Activated T-helper 9 cell treated with anti-CD3 and anti-CD28 coated beads, Interleukin-2, amount 50 U/mL, for 16 hours (primary cell): ENCODE measurements around the gene DNAJC5G.
"Not testable (repeated sequence)": the region's sequence is repeated elsewhere in the genome, so short reads cannot be mapped to it uniquely, and the experiment has no call there.

Source experiments
- DNase-seq: peaks from one replicate; pipeline ENCODE4 v3.0.0-alpha.2; 2020; ENCODE audit warnings: low read depth

Gene DNAJC5G

GRCh38 chr2:27255187-27255586, 20.0 kb upstream of the DNAJC5G start:
- DNase-seq: no peak

GRCh38 chr2:27255660-27256059, 19.6 kb upstream of the DNAJC5G start:
- no peak for DNase-seq

- no peak for DNase-seq
These were observed 18.3 kb upstream of the DNAJC5G start for GRCh38 chr2:27256855-27257454.

- DNase-seq: no peak
These were observed 17.2 kb upstream of the DNAJC5G start for GRCh38 chr2:27258051-27258450.

- DNase-seq: no peak
These were observed 13.8 kb upstream of the DNAJC5G start for GRCh38 chr2:27261241-27261925.

- DNase-seq: no peak
These were observed 13.3 kb upstream of the DNAJC5G start for GRCh38 chr2:27261926-27262298.

GRCh38 chr2:27262379-27263286, 12.6 kb upstream of the DNAJC5G start, which contains the start of gene SLC30A3:
Gene SLC30A3 (minus strand): TSS chr2:27263047. CDS start chr2:27262906, 141 bp downstream.
- peak; percentile 54 for DNase-seq

GRCh38 chr2:27263287-27264252, 11.7 kb upstream of the DNAJC5G start:
- no peak for DNase-seq

GRCh38 chr2:27264253-27264752, 10.9 kb upstream of the DNAJC5G start:
- DNase-seq: no peak

GRCh38 chr2:27264753-27265535, 10.3 kb upstream of the DNAJC5G start:
- DNase-seq: peak; percentile 52

GRCh38 chr2:27265536-27265870, 9.7 kb upstream of the DNAJC5G start:
- DNase-seq: no peak

GRCh38 chr2:27268296-27268695, 6.9 kb upstream of the DNAJC5G start:
- not testable (repeated sequence) for DNase-seq

- no peak for DNase-seq
These were observed 5.1 kb upstream of the DNAJC5G start for GRCh38 chr2:27270131-27270530.

- no peak for DNase-seq
These were observed 4.6 kb upstream of the DNAJC5G start for GRCh38 chr2:27270670-27271069.

GRCh38 chr2:27271631-27272340, 3.4 kb upstream of the DNAJC5G start:
- no peak for DNase-seq

GRCh38 chr2:27272537-27273522, 2.4 kb upstream of the DNAJC5G start:
- not testable (repeated sequence) for DNase-seq

- no peak for DNase-seq
These were observed 2.8 kb downstream of the DNAJC5G start for GRCh38 chr2:27278010-27278409.

- no peak for DNase-seq
These were observed 5.6 kb downstream of the DNAJC5G start for GRCh38 chr2:27280826-27281225.

- no peak for DNase-seq
These were observed 6.2 kb downstream of the DNAJC5G start for GRCh38 chr2:27281442-27281841.
